ENCODE data around the gene PCDHGA1.
A peak's percentile ranks its signal among the peaks of the same experiment; 100 is the strongest.

PCDHGA1 gene

DNA sequence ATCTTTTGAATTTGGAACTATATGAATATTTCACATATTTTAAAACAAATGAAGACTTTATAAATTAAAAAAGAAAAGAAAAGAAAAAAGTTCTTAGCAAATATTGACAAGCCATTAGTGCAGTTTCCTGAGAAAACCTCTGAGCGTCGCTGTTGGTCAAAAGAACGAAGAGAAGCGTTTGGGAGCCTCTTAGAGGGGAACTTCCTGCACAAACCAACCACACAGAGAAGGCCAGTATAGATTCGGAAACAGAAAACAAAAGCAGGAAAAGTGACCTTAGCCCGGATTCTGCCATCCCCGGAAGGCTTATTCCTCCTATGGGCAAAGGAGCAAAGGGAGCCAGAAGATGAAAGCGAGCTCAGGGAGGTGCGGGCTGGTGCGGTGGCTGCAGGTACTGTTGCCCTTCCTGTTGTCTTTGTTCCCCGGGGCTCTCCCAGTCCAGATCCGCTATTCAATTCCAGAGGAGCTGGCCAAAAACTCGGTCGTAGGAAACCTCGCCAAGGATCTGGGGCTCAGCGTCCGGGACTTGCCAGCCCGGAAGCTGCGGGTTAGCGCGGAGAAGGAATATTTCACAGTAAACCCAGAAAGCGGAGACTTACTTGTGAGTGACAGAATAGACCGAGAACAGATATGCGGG is 29.6 kb downstream of the PCDHGA1 start, which contains the start of gene PCDHGB2:
Gene PCDHGB2 (plus strand): TSS at position 205 of the 637 bp plus-strand sequence. CDS start 142 bp downstream, at position 347.
- TF ChIP-seq, protein P1, sequence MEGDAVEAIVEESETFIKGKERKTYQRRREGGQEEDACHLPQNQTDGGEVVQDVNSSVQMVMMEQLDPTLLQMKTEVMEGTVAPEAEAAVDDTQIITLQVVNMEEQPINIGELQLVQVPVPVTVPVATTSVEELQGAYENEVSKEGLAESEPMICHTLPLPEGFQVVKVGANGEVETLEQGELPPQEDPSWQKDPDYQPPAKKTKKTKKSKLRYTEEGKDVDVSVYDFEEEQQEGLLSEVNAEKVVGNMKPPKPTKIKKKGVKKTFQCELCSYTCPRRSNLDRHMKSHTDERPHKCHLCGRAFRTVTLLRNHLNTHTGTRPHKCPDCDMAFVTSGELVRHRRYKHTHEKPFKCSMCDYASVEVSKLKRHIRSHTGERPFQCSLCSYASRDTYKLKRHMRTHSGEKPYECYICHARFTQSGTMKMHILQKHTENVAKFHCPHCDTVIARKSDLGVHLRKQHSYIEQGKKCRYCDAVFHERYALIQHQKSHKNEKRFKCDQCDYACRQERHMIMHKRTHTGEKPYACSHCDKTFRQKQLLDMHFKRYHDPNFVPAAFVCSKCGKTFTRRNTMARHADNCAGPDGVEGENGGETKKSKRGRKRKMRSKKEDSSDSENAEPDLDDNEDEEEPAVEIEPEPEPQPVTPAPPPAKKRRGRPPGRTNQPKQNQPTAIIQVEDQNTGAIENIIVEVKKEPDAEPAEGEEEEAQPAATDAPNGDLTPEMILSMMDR (IDR thresholded peaks at IDR 0.05; ENCODE audit: low read depth, low read length, missing control alignments) = peak; percentile 37
- in situ Hi-C loops (cut with HindIII; ENCODE audit: low sequenced_read_pairs) = no loop called here
- DNase-seq (ENCODE audit: low read depth) = no peak

DNA sequence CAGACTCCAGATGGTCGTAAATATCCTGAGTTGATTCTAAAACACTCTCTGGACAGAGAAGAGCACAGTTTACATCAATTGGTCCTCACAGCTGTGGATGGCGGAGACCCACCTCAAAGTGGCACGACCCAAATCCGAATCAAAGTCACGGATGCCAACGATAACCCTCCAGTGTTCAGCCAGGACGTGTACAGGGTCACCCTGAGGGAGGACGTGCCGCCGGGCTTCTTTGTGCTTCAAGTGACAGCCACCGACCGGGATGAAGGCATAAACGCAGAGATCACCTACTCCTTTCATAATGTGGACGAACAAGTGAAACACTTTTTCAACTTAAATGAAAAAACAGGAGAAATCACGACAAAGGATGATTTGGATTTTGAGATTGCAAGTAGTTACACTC is 30.4 kb downstream of the PCDHGA1 start:
- no peak for DNase-seq (ENCODE audit: low read depth)
- in situ Hi-C loops (cut with HindIII; ENCODE audit: low sequenced_read_pairs) = no loop called here
- TF ChIP-seq, protein P1 (IDR thresholded peaks at IDR 0.05; ENCODE audit: low read depth, low read length, missing control alignments) = no peak
- H3K4me3 ChIP-seq (ENCODE audit: low read depth, low read length) = no peak overlapping the region

More for the DNA sequence above, 29.6 kb downstream of the PCDHGA1 start, which contains the start of gene PCDHGB2:
- peak within 1 kb of the TSS; percentile 22 for H3K4me3 ChIP-seq (ENCODE audit: low read depth, low read length)

DNA sequence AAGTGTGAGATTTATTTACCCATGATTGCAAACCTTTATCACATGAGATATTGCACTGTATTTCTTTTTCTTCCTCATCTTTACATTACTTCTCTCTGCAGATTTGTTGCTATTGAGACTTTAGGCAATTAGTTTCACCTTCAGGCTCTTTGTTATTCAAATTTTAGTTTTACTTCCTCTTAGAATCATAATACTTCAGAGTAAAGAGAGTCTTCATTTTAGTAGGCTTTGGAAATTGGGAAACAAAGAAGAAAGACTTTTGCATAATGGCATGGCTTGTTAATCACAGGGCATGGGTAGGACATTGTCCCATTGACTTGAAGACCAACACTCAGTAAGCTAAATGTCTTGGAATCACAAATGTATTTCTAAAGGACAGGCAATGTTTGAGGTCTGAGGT is 32.4 kb downstream of the PCDHGA1 start:
- DNase-seq (ENCODE audit: low read depth) = no peak
- in situ Hi-C loops (cut with HindIII; ENCODE audit: low sequenced_read_pairs) = no loop called here
- TF ChIP-seq, protein P1 (IDR thresholded peaks at IDR 0.05; ENCODE audit: low read depth, low read length, missing control alignments) = no peak
- H3K4me3 ChIP-seq (ENCODE audit: low read depth, low read length) = no peak overlapping the region

DNA sequence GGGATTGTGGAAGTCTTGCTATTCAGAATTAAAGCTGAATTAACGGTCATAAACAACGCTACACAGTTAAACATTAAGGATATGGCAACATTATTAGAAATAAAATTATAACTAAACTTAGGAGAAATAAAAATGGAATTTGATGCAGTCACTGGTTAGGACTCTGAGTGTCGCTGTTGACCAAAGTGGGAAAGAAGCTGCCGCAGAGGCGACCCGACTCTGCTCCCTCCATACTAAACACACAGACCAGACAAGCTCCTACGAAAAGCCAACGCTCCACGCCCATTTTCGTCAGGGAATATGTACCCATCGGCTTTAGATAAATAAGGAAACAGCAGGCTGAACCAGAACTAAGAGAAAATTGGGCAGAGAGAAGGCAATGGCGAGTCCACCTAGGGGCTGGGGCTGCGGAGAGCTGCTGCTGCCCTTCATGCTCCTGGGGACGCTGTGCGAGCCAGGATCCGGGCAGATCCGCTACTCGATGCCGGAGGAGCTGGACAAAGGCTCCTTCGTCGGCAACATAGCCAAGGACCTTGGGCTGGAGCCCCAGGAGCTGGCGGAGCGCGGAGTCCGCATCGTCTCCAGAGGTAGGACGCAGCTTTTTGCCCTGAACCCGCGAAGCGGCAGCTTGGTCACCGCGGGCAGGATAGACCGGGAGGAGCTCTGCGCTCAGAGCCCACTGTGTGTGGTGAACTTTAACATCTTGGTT is 33.8 kb downstream of the PCDHGA1 start, which contains the start of gene PCDHGA5:
Gene PCDHGA5 (plus strand): TSS at position 211 of the 709 bp plus-strand sequence. CDS start 169 bp downstream, at position 380.
- H3K4me3 ChIP-seq (ENCODE audit: low read depth, low read length) = peak within 1 kb of the TSS; percentile 20
- in situ Hi-C loops (cut with HindIII; ENCODE audit: low sequenced_read_pairs) = no loop called here
- TF ChIP-seq, protein P1 (IDR thresholded peaks at IDR 0.05; ENCODE audit: low read depth, low read length, missing control alignments) = peak; percentile 12
- DNase-seq (ENCODE audit: low read depth) = no peak

DNA sequence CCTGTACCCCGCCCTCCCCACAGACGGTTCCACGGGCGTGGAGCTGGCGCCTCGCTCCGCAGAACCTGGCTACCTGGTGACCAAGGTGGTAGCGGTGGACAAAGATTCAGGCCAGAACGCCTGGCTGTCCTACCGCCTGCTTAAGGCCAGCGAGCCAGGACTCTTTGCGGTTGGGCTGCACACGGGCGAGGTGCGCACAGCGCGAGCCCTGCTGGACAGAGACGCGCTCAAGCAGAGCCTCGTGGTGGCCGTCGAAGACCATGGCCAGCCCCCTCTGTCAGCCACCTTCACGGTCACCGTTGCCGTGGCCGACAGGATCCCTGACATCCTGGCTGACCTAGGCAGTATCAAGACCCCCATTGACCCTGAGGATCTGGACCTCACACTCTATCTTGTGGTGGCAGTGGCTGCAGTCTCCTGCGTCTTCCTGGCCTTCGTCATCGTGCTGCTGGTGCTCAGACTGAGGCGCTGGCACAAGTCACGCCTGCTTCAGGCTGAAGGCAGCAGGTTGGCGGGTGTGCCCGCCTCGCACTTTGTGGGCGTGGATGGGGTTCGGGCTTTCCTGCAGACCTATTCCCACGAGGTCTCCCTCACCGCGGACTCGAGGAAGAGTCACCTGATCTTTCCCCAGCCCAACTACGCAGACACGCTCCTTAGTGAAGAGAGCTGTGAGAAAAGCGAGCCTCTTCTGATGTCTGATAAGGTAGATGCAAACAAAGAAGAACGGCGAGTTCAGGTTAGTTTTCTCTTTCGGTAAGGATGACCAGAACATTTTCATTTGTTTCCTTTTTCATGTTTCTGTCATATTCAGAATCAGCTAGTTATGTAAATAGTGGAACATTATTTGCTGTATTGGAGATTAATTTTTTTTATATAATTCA is 35.9 kb downstream of the PCDHGA1 start:
- TF ChIP-seq, protein P1 (IDR thresholded peaks at IDR 0.05; ENCODE audit: low read depth, low read length, missing control alignments) = no peak
- no peak for DNase-seq (ENCODE audit: low read depth)
- no peak overlapping the region for H3K4me3 ChIP-seq (ENCODE audit: low read depth, low read length)
- in situ Hi-C loops (cut with HindIII; ENCODE audit: low sequenced_read_pairs) = no loop called here
